ENCODE measurements around the gene C13orf46.

DNA sequence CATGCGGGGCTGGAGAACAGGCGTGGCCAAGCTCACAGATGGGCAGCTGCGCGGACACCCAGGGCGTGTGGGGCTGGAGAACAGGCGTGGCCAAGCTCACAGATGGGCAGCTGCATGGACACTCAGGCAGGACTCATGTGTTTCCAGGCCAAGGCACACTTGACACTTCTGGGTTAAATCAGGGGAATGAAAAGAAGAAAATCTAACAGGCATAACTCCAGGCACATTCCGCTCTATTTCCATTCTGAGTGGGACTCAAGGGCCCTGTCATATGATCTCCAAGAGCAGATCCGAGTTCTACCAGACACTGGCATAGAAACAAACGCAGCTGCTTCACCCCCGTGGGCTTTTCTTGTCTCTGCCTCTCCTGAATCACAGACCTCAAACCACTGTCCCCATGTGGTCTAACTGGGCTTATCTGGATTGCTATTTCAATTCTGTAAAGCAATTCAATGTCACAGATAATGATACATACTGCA lies 17.4 kb upstream of the C13orf46 start:
- TF ChIP-seq, protein P1, sequence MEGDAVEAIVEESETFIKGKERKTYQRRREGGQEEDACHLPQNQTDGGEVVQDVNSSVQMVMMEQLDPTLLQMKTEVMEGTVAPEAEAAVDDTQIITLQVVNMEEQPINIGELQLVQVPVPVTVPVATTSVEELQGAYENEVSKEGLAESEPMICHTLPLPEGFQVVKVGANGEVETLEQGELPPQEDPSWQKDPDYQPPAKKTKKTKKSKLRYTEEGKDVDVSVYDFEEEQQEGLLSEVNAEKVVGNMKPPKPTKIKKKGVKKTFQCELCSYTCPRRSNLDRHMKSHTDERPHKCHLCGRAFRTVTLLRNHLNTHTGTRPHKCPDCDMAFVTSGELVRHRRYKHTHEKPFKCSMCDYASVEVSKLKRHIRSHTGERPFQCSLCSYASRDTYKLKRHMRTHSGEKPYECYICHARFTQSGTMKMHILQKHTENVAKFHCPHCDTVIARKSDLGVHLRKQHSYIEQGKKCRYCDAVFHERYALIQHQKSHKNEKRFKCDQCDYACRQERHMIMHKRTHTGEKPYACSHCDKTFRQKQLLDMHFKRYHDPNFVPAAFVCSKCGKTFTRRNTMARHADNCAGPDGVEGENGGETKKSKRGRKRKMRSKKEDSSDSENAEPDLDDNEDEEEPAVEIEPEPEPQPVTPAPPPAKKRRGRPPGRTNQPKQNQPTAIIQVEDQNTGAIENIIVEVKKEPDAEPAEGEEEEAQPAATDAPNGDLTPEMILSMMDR (IDR thresholded peaks at IDR 0.05; ENCODE audit: control extremely low read depth in 1 of 3, insufficient read depth in 1 of 3, low read depth in 1 of 3, low read length in 3 of 3) = no peak
- TF ChIP-seq POLR2AphosphoS5 (IDR thresholded peaks at IDR 0.05; ENCODE audit: low read depth, low read length) (no peak), RAD21 (IDR thresholded peaks at IDR 0.05 in 1 of 2, conservative IDR thresholded peaks at IDR 0.05 in 1 of 2; ENCODE audit: low read depth in 2 of 2, low read length in 2 of 2) (no peak), EZH2 (IDR thresholded peaks at IDR 0.05; ENCODE audit: low read depth, low read length, severe bottlenecking) (no peak), CBX5 (IDR thresholded peaks at IDR 0.05; ENCODE audit: low read depth, low read length) (no peak), POLR2A (IDR thresholded peaks at IDR 0.05; ENCODE audit: control extremely low read depth in 1 of 2, low read depth in 2 of 2, low read length in 2 of 2) (no peak)
- TF ChIP-seq, protein P2, sequence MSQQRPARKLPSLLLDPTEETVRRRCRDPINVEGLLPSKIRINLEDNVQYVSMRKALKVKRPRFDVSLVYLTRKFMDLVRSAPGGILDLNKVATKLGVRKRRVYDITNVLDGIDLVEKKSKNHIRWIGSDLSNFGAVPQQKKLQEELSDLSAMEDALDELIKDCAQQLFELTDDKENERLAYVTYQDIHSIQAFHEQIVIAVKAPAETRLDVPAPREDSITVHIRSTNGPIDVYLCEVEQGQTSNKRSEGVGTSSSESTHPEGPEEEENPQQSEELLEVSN (IDR thresholded peaks at IDR 0.05) = no peak

Data from H1 (cell line).